Astrocyte of the spinal cord (primary cell): Measurements from ENCODE around the gene ICAM1.

ENCODE experiments used
- DNase-seq: peaks from one replicate; pipeline ENCODE4 v3.0.0; 2011; ENCODE audit warnings: low read depth, low spot score
- H3K4me3 ChIP-seq: 2 replicates; pipeline ENCODE4 v1.5.1; 2011; ENCODE audit warnings: low read depth, mild to moderate bottlenecking, low read length, moderate library complexity
- CTCF ChIP-seq: IDR thresholded peaks from 2 replicates; pipeline ENCODE4 v1.5.1; 2012; ENCODE audit warnings: low read depth, mild to moderate bottlenecking, low read length, inconsistent platforms
- in situ Hi-C: cut with HindIII; loops from 2 replicates; pipeline ENCODE4 v1.10.0; 2017; ENCODE audit warnings: low sequenced_read_pairs

Gene ICAM1

GRCh38 chr19:10270616-10271394, at the start of gene ICAM1:
TSS of gene ICAM1 (plus strand) at chr19:10271120. CDS start at chr19:10271160, 40 bp downstream.
- DNase-seq = peak; percentile 25
- in situ Hi-C loops = no loop called here
- no peak for TF ChIP-seq CTCF

GRCh38 chr19:10222201-10222890, 48.6 kb upstream of the ICAM1 start:
- no peak for TF ChIP-seq CTCF
- in situ Hi-C loops = no loop called here
- no peak for DNase-seq
- no peak overlapping the region for H3K4me3 ChIP-seq

More at GRCh38 chr19:10270616-10271394, at the start of gene ICAM1:
- H3K4me3 ChIP-seq = peak within 1 kb of the TSS; percentile 21

- TF ChIP-seq CTCF = no peak
Observed at GRCh38 chr19:10223488-10224213, 47.3 kb upstream of the ICAM1 start.

GRCh38 chr19:10224337-10224736, 46.6 kb upstream of the ICAM1 start:
- no peak overlapping the region for H3K4me3 ChIP-seq
- DNase-seq = no peak
- no peak for TF ChIP-seq CTCF
- in situ Hi-C loops = no loop called here

More at GRCh38 chr19:10223488-10224213, 47.3 kb upstream of the ICAM1 start:
- H3K4me3 ChIP-seq = no peak overlapping the region
- in situ Hi-C loops = no loop called here
- DNase-seq = no peak

GRCh38 chr19:10226021-10226375, 44.9 kb upstream of the ICAM1 start:
- in situ Hi-C loops = no loop called here
- DNase-seq = no peak
- no peak overlapping the region for H3K4me3 ChIP-seq
- TF ChIP-seq CTCF = no peak

- no peak overlapping the region for H3K4me3 ChIP-seq
- peak; percentile 47 for DNase-seq
- no peak for TF ChIP-seq CTCF
- in situ Hi-C loops = no loop called here
Observed at GRCh38 chr19:10226376-10227025, 44.4 kb upstream of the ICAM1 start.
